Measurements from ENCODE around the gene TRAPPC8.

Gene TRAPPC8

DNA sequence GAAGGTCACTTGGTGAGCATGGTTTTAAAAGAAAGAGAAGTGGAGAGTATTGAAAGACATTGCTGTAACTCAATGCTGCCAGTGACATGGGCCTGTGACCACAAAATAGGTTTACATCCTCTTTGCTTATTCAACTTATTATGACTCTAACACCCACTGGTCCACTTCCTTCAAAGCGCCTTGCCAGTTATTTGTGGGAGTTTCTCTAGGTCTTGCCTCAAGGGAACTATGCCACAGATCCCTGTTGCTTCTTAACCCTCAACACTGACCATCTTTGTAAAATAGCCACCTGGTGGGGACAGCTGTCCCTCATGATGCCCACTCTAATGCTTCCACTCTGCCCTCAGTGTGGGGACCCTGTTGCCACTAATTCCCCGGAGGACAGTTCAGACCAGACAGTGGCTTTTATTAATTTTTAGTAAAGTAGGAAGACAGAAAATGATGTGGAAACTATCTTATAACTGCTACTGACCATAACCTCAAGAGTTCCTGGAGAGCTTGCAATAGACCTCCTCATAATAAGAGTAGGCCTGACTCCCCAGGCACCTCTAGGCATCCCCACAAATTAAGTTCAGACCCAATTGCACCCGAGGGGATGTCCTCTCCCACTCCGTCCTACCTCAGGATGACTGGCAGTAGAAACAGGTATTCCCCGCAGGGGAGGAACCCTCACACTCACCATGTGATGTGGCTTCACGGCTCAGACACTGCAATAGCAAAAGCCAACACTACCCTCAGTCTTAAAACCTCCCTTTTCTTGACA, 150.9 kb downstream of the TRAPPC8 start:
- no peak for DNase-seq

- DNase-seq, result no peak
These were observed 153.5 kb downstream of the TRAPPC8 start for GRCh38 chr18:31789409-31789808.

GRCh38 chr18:31783059-31783458, 159.9 kb downstream of the TRAPPC8 start:
- DNase-seq, result no peak
